Activated T-cell treated with anti-CD3 and anti-CD28 coated beads, Interleukin-2, amount 50 U/mL, for 72 hours (primary cell): ENCODE results near the gene ATG13. TPM values are rescaled to one million over a fixed set of nuclear protein-coding genes. Genes with fewer than 3 reads are reported as not detected.
A peak's percentile ranks its signal among the peaks of the same experiment; 100 is the strongest.
"Not testable (repeated sequence)": the region's sequence is repeated elsewhere in the genome, so short reads cannot be mapped to it uniquely, and the experiment has no call there.

Experiments
- ATAC-seq, 2 donors: fragments of 150-1000 bp; cut with Tn5 transposase; replicated peaks in 1 of 2; 2 replicates each; pipeline ENCODE4 v1.10.0; 2021; ENCODE audit warnings: moderate library complexity in 2 of 2, mild to moderate bottlenecking in 1 of 2
- DNase-seq, 2 donors: peaks; one replicate each; pipeline ENCODE4 v3.0.0; 2021 to 2022; ENCODE audit warnings: mixed read lengths in 1 of 2
- H3K27ac Mint-ChIP-seq: one replicate; pipeline ENCODE4 v1.8.0; 2022; ENCODE audit warnings: mild to moderate bottlenecking, moderate library complexity, mixed read lengths
- H3K27me3 Mint-ChIP-seq: one replicate; pipeline ENCODE4 v1.8.0; 2022; ENCODE audit warnings: low read depth, mixed read lengths
- H3K36me3 Mint-ChIP-seq, 2 donors: one replicate each; pipeline ENCODE4 v1.8.0; 2022; ENCODE audit warnings: mixed read lengths in 2 of 2, mild to moderate bottlenecking in 1 of 2; ENCODE audit not compliant: insufficient read depth in 2 of 2
- H3K4me1 Mint-ChIP-seq: one replicate; pipeline ENCODE4 v1.8.0; 2022; ENCODE audit warnings: low read depth, mixed read lengths
- H3K4me3 Mint-ChIP-seq, 2 donors: one replicate each; pipeline ENCODE4 v1.8.0; 2022; ENCODE audit warnings: mild to moderate bottlenecking in 2 of 2, mixed read lengths in 2 of 2, moderate library complexity in 2 of 2
- H3K9me3 Mint-ChIP-seq, 2 donors: one replicate each; pipeline ENCODE4 v1.8.0; 2022; ENCODE audit warnings: mixed read lengths in 2 of 2
- total RNA-seq, 2 donors: library from RNA; stranded (reverse); gene quantifications; one replicate each; pipeline ENCODE4 v1.2.3, GENCODE V29; 2022

ATG13 gene
- total RNA-seq, 2 donors from 2014 or later: 75.6 to 77.7 TPM

- no peak overlapping the region for H3K4me3 Mint-ChIP-seq
- H3K36me3 Mint-ChIP-seq: peaks cover 1 to 17% of the 10 kb centered on the region in 2 donors
- H3K4me1 Mint-ChIP-seq: peaks cover 11% of the 10 kb centered on the region
- H3K27ac Mint-ChIP-seq: no peak overlapping the region
- ATAC-seq: no peak
- H3K9me3 Mint-ChIP-seq: no peaks in the 10 kb centered on the region
- H3K27me3 Mint-ChIP-seq: no peaks in the 10 kb centered on the region
- DNase-seq: no peak
These were observed 47.3 kb downstream of the ATG13 start for GRCh38 chr11:46664612-46665011.

- H3K27ac Mint-ChIP-seq: no peak overlapping the region
- peaks cover 18% of the 10 kb centered on the region for H3K4me1 Mint-ChIP-seq
- H3K4me3 Mint-ChIP-seq: no peak overlapping the region
- ATAC-seq: no peak
- H3K36me3 Mint-ChIP-seq: peaks cover 3 to 9% of the 10 kb centered on the region in 2 donors
- H3K27me3 Mint-ChIP-seq: no peaks in the 10 kb centered on the region
- no peak for DNase-seq
- H3K9me3 Mint-ChIP-seq: no peaks in the 10 kb centered on the region
These were observed 48.0 kb downstream of the ATG13 start for GRCh38 chr11:46665356-46665755.

GRCh38 chr11:46666516-46666915 is 49.2 kb downstream of the ATG13 start:
- DNase-seq: no peak
- no peak for ATAC-seq
- H3K27me3 Mint-ChIP-seq: no peaks in the 10 kb centered on the region
- no peak overlapping the region for H3K27ac Mint-ChIP-seq
- H3K4me3 Mint-ChIP-seq: no peak overlapping the region
- peaks cover 3 to 10% of the 10 kb centered on the region in 2 donors for H3K36me3 Mint-ChIP-seq
- H3K4me1 Mint-ChIP-seq: peaks cover 29% of the 10 kb centered on the region
- no peaks in the 10 kb centered on the region for H3K9me3 Mint-ChIP-seq

GRCh38 chr11:46667043-46667481 is 49.7 kb downstream of the ATG13 start:
- Mint-ChIP-seq H3K4me3 (no peak overlapping the region), H3K4me1 (peaks cover 35% of the 10 kb centered on the region), H3K9me3 (no peaks in the 10 kb centered on the region), H3K27me3 (no peaks in the 10 kb centered on the region), H3K27ac (peak overlapping the region; percentile 46), H3K36me3 (peaks cover 3 to 10% of the 10 kb centered on the region in 2 donors)
- ATAC-seq: no peak
- DNase-seq: no peak

- no peaks in the 10 kb centered on the region for H3K9me3 Mint-ChIP-seq
- ATAC-seq: no peak
- DNase-seq: no peak
- peaks cover 5 to 14% of the 10 kb centered on the region in 2 donors for H3K36me3 Mint-ChIP-seq
- H3K27ac Mint-ChIP-seq: no peak overlapping the region
- H3K4me1 Mint-ChIP-seq: peaks cover 46% of the 10 kb centered on the region
- H3K27me3 Mint-ChIP-seq: no peaks in the 10 kb centered on the region
- no peak overlapping the region for H3K4me3 Mint-ChIP-seq
These were observed 51.2 kb downstream of the ATG13 start for GRCh38 chr11:46668480-46669085.

- no peaks in the 10 kb centered on the region for H3K9me3 Mint-ChIP-seq
- no peaks in the 10 kb centered on the region for H3K27me3 Mint-ChIP-seq
- peaks cover 54% of the 10 kb centered on the region for H3K4me1 Mint-ChIP-seq
- no peak overlapping the region for H3K4me3 Mint-ChIP-seq
- H3K27ac Mint-ChIP-seq: no peak overlapping the region
- H3K36me3 Mint-ChIP-seq: peaks cover 5 to 13% of the 10 kb centered on the region in 2 donors
- ATAC-seq (no peak), DNase-seq (no peak)
These were observed 52.4 kb downstream of the ATG13 start for GRCh38 chr11:46669711-46670139.

GRCh38 chr11:46670521-46670920 is 53.2 kb downstream of the ATG13 start:
- H3K9me3 Mint-ChIP-seq, ATAC-seq, H3K27ac Mint-ChIP-seq, DNase-seq, H3K27me3 Mint-ChIP-seq: not testable (repeated sequence)
- peaks cover 5 to 10% of the 10 kb centered on the region in 2 donors for H3K36me3 Mint-ChIP-seq
- H3K4me3 Mint-ChIP-seq: peak overlapping the region in 1 of 2 donors; percentile 27
- peaks cover 60% of the 10 kb centered on the region for H3K4me1 Mint-ChIP-seq

GRCh38 chr11:46671958-46672315 is 54.6 kb downstream of the ATG13 start:
- H3K27me3 Mint-ChIP-seq: no peaks in the 10 kb centered on the region
- ATAC-seq (no peak), DNase-seq (no peak)
- peaks cover 5 to 7% of the 10 kb centered on the region in 2 donors for H3K36me3 Mint-ChIP-seq
- peaks cover 72% of the 10 kb centered on the region for H3K4me1 Mint-ChIP-seq
- peak overlapping the region; percentile 43 for H3K27ac Mint-ChIP-seq
- peak overlapping the region in 1 of 2 donors; percentile 45 for H3K4me3 Mint-ChIP-seq
- no peaks in the 10 kb centered on the region for H3K9me3 Mint-ChIP-seq

GRCh38 chr11:46672381-46672839 is 55.1 kb downstream of the ATG13 start:
- ATAC-seq (no peak), DNase-seq (no peak)
- H3K27ac Mint-ChIP-seq: peak overlapping the region; percentile 82
- peaks cover 5 to 8% of the 10 kb centered on the region in 2 donors for H3K36me3 Mint-ChIP-seq
- no peaks in the 10 kb centered on the region for H3K27me3 Mint-ChIP-seq
- no peaks in the 10 kb centered on the region for H3K9me3 Mint-ChIP-seq
- H3K4me1 Mint-ChIP-seq: peaks cover 76% of the 10 kb centered on the region
- H3K4me3 Mint-ChIP-seq: peak overlapping the region in 1 of 2 donors; percentile 45

- Mint-ChIP-seq H3K4me1 (peaks cover 82% of the 10 kb centered on the region), H3K27ac (no peak overlapping the region), H3K27me3 (no peaks in the 10 kb centered on the region), H3K36me3 (peaks cover 7 to 9% of the 10 kb centered on the region in 2 donors), H3K9me3 (no peaks in the 10 kb centered on the region), H3K4me3 (no peak overlapping the region)
- no peak for DNase-seq
- ATAC-seq: no peak
These were observed 56.5 kb downstream of the ATG13 start for GRCh38 chr11:46673713-46674462.

GRCh38 chr11:46674463-46675287 is 57.3 kb downstream of the ATG13 start:
- Mint-ChIP-seq H3K9me3 (no peaks in the 10 kb centered on the region), H3K27me3 (no peaks in the 10 kb centered on the region), H3K36me3 (peaks cover 5 to 9% of the 10 kb centered on the region in 2 donors), H3K4me1 (peaks cover 74% of the 10 kb centered on the region), H3K4me3 (no peak overlapping the region), H3K27ac (peak overlapping the region; percentile 41)
- DNase-seq (no peak), ATAC-seq (no peak)

- Mint-ChIP-seq H3K9me3 (no peaks in the 10 kb centered on the region), H3K27me3 (no peaks in the 10 kb centered on the region), H3K36me3 (peaks cover 4 to 9% of the 10 kb centered on the region in 2 donors), H3K4me1 (peaks cover 68% of the 10 kb centered on the region), H3K4me3 (no peak overlapping the region), H3K27ac (peak overlapping the region; percentile 41)
- DNase-seq (no peak), ATAC-seq (no peak)
These were observed 58.0 kb downstream of the ATG13 start for GRCh38 chr11:46675288-46675851.
